ENCODE measurements around the gene FITM1. TPM values are rescaled to one million over a fixed set of nuclear protein-coding genes. Genes with fewer than 3 reads are reported as not detected.

The FITM1 gene
- total RNA-seq, 1 experiment from 2014 or later = 0.72 TPM

DNA sequence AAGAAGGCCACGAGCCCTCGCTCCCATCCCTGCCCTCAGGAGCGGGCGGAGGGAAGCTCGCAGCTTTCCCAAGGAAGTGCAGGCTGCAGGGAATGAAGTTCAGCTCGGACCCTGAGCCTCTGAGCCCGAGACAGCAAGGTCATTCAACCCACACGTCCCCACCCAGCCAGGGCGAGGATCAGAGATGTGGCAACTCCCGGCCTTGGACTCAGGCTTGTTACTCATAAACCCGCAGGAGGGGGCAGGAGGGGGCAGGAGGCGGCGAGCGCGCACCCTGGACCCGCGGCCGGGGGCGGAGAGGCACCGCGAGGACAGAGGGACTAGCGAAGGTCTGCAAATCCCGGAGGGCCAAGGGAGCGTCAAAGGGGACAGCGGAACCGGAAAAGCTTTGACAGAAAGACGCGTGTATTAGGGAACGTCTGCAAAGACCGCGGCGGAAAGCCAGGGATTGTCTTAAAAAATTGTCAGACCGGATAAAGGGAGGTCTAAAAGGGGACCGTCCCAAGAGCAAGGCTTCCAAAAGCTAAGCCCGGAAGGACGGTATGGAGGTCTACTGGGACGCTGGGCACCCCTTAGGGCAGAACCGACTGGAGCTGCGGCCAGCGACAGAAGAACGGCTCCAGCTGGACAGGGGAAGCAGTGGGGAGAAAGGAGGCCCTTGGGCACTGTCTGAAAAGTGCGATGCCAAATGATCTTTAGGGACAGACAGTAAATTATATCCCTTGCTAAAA, 16.5 kb upstream of the FITM1 start:
- H2BK120ac ChIP-seq (ENCODE audit: low read depth, low read length, poor library complexity, severe bottlenecking) = no peak overlapping the region
- no peaks in the 10 kb centered on the region for H4K20me1 ChIP-seq (ENCODE audit: control insufficient read depth, insufficient read depth, insufficient read length)
- H3K9ac ChIP-seq (ENCODE audit: extremely low read depth, insufficient read length, low read length) = peak overlapping the region; percentile 41
- no peaks in the 10 kb centered on the region; a peak in 1 of 5 replicates for H3K9me3 Mint-ChIP-seq
- H3K27me3 ChIP-seq (ENCODE audit: insufficient read depth, low read length) = no peaks in the 10 kb centered on the region
- peak overlapping the region; percentile 93 to 100 (median 98); a peak in 6 of 7 replicates for H3K27ac Mint-ChIP-seq
- TF ChIP-seq, protein P1, sequence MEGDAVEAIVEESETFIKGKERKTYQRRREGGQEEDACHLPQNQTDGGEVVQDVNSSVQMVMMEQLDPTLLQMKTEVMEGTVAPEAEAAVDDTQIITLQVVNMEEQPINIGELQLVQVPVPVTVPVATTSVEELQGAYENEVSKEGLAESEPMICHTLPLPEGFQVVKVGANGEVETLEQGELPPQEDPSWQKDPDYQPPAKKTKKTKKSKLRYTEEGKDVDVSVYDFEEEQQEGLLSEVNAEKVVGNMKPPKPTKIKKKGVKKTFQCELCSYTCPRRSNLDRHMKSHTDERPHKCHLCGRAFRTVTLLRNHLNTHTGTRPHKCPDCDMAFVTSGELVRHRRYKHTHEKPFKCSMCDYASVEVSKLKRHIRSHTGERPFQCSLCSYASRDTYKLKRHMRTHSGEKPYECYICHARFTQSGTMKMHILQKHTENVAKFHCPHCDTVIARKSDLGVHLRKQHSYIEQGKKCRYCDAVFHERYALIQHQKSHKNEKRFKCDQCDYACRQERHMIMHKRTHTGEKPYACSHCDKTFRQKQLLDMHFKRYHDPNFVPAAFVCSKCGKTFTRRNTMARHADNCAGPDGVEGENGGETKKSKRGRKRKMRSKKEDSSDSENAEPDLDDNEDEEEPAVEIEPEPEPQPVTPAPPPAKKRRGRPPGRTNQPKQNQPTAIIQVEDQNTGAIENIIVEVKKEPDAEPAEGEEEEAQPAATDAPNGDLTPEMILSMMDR (conservative IDR thresholded peaks at IDR 0.05) = no peak
- H4K5ac ChIP-seq (ENCODE audit: insufficient read length, low read depth, low read length) = no peak overlapping the region
- H3K23me2 ChIP-seq (ENCODE audit: insufficient read length, low read depth, low read length, poor library complexity, severe bottlenecking) = peaks cover 13% of the 10 kb centered on the region
- peak overlapping the region; percentile 36 for H3K27ac ChIP-seq (ENCODE audit: insufficient read length, low read depth, low read length)
- peaks cover 9 to 35% (median 25%) of the 10 kb centered on the region in 3 experiments; a peak in 6 of 7 replicates for H3K36me3 Mint-ChIP-seq (ENCODE audit: insufficient read depth in 1 of 3, low read depth in 3 of 3)
- H2BK12ac ChIP-seq (ENCODE audit: insufficient read length, low read depth, low read length) = no peak overlapping the region
- H2BK15ac ChIP-seq (ENCODE audit: low read depth, low read length) = no peak overlapping the region
- H4K8ac ChIP-seq (replicated peaks; ENCODE audit: insufficient read length, low read depth, low read length) = no peak overlapping the region
- H3K23ac ChIP-seq (ENCODE audit: insufficient read length, low read depth, low read length) = no peak overlapping the region
- H3K9me3 ChIP-seq (ENCODE audit: control insufficient read depth, low read depth, low read length) = no peaks in the 10 kb centered on the region
- peaks cover 3% of the 10 kb centered on the region; the same call in 1 of the 2 replicates for H3K27me3 Mint-ChIP-seq (ENCODE audit: low read depth)
- H3K4me3 Mint-ChIP-seq = peak overlapping the region; percentile 93 to 95
- H3K14ac ChIP-seq (ENCODE audit: insufficient read depth, low read length) = no peak overlapping the region
- H2BK20ac ChIP-seq (ENCODE audit: low read depth, low read length, poor library complexity, severe bottlenecking) = no peak overlapping the region
- no peak overlapping the region for H3K18ac ChIP-seq (ENCODE audit: insufficient read length, low read depth, low read length)
- H2AFZ ChIP-seq (ENCODE audit: low read length) = no peak overlapping the region
- no peak overlapping the region for H3T11ph ChIP-seq (ENCODE audit: low read length)
- H3K4me1 Mint-ChIP-seq = peaks cover 13 to 15% of the 10 kb centered on the region in 2 experiments
- no peak overlapping the region for H3K56ac ChIP-seq (ENCODE audit: insufficient read length, low read depth, low read length)
- WGBS (ENCODE audit: extremely low coverage, insufficient read length, low lambda C conversion rate) = no CpG with 5 or more reads among the region's 42 CpGs
- no peaks in the 10 kb centered on the region for H3K79me1 ChIP-seq (ENCODE audit: insufficient read depth, low read depth, low read length, poor library complexity, severe bottlenecking)
- H3K79me2 ChIP-seq (ENCODE audit: insufficient read depth, low read length) = no peaks in the 10 kb centered on the region
- no peak overlapping the region for H2BK5ac ChIP-seq (ENCODE audit: insufficient read length, low read length)
- peak overlapping the region; percentile 76 for H3K4me2 ChIP-seq (ENCODE audit: insufficient read depth, insufficient read length, low read length)
- no peak overlapping the region for H4K91ac ChIP-seq (ENCODE audit: insufficient read length, low read depth, low read length)
- DNase-seq = peak; percentile 89
- no peak overlapping the region for H3K4ac ChIP-seq (ENCODE audit: low read depth, low read length)
- H3K4me1 ChIP-seq (ENCODE audit: insufficient read depth, low read length) = no peaks in the 10 kb centered on the region
- no peak overlapping the region for H2AK5ac ChIP-seq (ENCODE audit: insufficient read length, low read length)

Data from H9 (cell line).